ENCODE results near the gene RPS6KA1. TPM values are rescaled to one million over a fixed set of nuclear protein-coding genes. Genes with fewer than 3 reads are reported as not detected.

The RPS6KA1 gene
- total RNA-seq, 1 experiment from 2014 or later: 60.5 TPM

DNA sequence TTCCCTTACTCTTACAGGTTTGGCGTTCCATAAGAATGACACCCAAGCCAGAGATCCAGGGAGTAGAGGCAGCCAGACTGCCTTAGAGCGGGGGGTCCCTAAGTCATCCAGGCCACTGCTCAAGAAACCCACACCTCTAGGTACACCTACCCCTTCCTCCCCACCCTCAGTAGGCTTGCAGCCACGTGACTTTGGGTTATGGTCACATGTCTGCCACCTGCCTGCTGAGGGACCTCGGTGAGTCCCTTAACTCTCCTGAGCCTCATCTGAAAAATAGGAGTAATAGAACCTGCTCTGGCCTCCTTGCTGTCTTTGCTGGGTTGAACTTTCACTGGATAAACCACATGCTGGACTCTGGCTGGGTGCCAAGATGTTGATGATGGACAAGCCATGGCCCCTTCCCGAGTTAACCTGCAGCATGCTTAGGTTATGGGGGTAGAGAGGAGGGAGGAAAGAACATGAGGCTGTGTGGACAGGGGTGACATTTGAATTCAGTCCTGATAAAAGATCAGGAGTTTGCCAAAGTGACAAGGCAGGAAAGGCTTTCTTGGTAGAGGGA, 4.5 kb downstream of the RPS6KA1 start:
- ChIA-PET CTCF (no interaction called here), POLR2A (ENCODE audit: unreplicated experiment) (interaction anchor here (0.6 kb wide), 1 partner anchor 276 kb away, joined by 14 read pairs; no protein-coding TSS in a partner anchor)
- Histone ChIP-seq H3K9me2 (ENCODE audit: insufficient read depth) (no peaks in the 10 kb centered on the region), H3K27me3 (ENCODE audit: insufficient read depth, low read depth) (no peaks in the 10 kb centered on the region), H3K9me3 (ENCODE audit: insufficient read depth, low read depth) (no peaks in the 10 kb centered on the region), H3K36me3 (ENCODE audit: low read depth) (no peaks in the 10 kb centered on the region), H3F3A (ENCODE audit: insufficient read depth, low read depth) (peaks cover 10% of the 10 kb centered on the region), H3K79me2 (ENCODE audit: low read depth) (peaks cover 37% of the 10 kb centered on the region), H3K4me3 (no peak overlapping the region), H2AFZ (no peak overlapping the region), H3K27ac (no peak overlapping the region), H3K4me2 (no peak overlapping the region), H4K20me1 (ENCODE audit: insufficient read depth) (no peaks in the 10 kb centered on the region; the same call in 1 of the 2 replicates), H3K4me1 (replicated peaks; ENCODE audit: insufficient read depth) (peaks cover 29% of the 10 kb centered on the region)
- intact Hi-C loops (cut with micrococcal nuclease; ENCODE audit: unreplicated experiment): no loop called here
- no TSS peak for BruUV-seq (replicated peaks)
- TF ChIP-seq, protein P1, sequence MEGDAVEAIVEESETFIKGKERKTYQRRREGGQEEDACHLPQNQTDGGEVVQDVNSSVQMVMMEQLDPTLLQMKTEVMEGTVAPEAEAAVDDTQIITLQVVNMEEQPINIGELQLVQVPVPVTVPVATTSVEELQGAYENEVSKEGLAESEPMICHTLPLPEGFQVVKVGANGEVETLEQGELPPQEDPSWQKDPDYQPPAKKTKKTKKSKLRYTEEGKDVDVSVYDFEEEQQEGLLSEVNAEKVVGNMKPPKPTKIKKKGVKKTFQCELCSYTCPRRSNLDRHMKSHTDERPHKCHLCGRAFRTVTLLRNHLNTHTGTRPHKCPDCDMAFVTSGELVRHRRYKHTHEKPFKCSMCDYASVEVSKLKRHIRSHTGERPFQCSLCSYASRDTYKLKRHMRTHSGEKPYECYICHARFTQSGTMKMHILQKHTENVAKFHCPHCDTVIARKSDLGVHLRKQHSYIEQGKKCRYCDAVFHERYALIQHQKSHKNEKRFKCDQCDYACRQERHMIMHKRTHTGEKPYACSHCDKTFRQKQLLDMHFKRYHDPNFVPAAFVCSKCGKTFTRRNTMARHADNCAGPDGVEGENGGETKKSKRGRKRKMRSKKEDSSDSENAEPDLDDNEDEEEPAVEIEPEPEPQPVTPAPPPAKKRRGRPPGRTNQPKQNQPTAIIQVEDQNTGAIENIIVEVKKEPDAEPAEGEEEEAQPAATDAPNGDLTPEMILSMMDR (conservative IDR thresholded peaks at IDR 0.05): no peak
- no peak for TF ChIP-seq EZH2 (IDR thresholded peaks at IDR 0.05; ENCODE audit: low read depth)
- DNase-seq: no peak

DNA sequence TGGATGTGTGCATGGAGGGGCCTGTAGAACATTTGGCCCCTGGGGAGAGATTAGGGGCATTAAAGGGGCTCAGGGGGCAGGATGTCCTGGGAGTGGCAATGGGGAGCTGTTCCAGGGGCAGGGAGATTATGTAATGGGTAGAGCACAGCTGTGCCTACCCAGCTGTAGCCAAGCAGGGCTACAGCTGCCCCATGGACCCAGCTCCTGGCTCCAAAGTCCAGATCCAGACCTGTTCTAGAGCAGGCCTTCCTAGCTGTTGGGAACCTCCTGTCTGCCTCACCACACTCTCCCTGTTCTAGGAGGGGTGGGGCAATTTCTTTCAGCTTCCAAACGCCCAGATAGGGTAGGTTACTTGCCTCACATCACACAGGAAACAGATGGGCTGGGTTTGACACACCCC, 5.6 kb downstream of the RPS6KA1 start:
- Histone ChIP-seq H3K4me3 (no peak overlapping the region), H3K4me2 (no peak overlapping the region), H3K9me3 (ENCODE audit: insufficient read depth, low read depth) (no peaks in the 10 kb centered on the region), H3K79me2 (ENCODE audit: low read depth) (peaks cover 37% of the 10 kb centered on the region), H3F3A (ENCODE audit: insufficient read depth, low read depth) (peaks cover 10% of the 10 kb centered on the region), H3K4me1 (replicated peaks; ENCODE audit: insufficient read depth) (peaks cover 29% of the 10 kb centered on the region), H2AFZ (no peak overlapping the region), H3K9me2 (ENCODE audit: insufficient read depth) (no peaks in the 10 kb centered on the region), H3K36me3 (ENCODE audit: low read depth) (no peaks in the 10 kb centered on the region), H3K27me3 (ENCODE audit: insufficient read depth, low read depth) (no peaks in the 10 kb centered on the region), H3K27ac (no peak overlapping the region), H4K20me1 (ENCODE audit: insufficient read depth) (no peaks in the 10 kb centered on the region; the same call in 1 of the 2 replicates)
- CTCF ChIA-PET: no interaction called here
- POLR2A ChIA-PET (ENCODE audit: unreplicated experiment): no interaction called here
- intact Hi-C loops (cut with micrococcal nuclease; ENCODE audit: unreplicated experiment): no loop called here
- no peak for TF ChIP-seq EZH2 (IDR thresholded peaks at IDR 0.05; ENCODE audit: low read depth)
- TF ChIP-seq, protein P1 (conservative IDR thresholded peaks at IDR 0.05): no peak
- no TSS peak for BruUV-seq (replicated peaks)
- DNase-seq: no peak

DNA sequence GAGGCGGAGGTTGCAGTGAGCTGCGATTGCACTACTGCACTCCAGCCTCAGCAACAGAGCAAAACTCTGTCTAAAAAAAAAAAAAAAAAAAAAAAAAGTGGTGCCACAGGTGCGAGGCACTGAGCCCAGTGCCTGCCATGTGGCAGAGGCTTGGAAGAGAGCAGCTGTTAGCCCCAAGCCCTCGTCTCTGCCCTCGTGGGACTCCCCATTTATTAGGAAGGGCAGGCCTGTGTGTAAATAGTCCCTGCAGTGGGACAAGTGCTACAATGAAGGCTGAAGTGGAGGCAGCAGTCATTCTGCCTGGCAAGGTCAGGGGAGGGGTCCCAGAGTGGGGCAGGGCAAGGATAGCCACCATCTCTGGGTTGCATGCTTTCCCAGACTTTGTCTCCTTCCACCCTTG, 6.5 kb downstream of the RPS6KA1 start:
- H3K4me1 ChIP-seq (replicated peaks; ENCODE audit: insufficient read depth): peaks cover 24% of the 10 kb centered on the region
- H3K36me3 ChIP-seq (ENCODE audit: low read depth): no peaks in the 10 kb centered on the region
- CTCF ChIA-PET: no interaction called here
- H3K27ac ChIP-seq: no peak overlapping the region
- no peaks in the 10 kb centered on the region for H3K9me3 ChIP-seq (ENCODE audit: insufficient read depth, low read depth)
- H3K9me2 ChIP-seq (ENCODE audit: insufficient read depth): no peaks in the 10 kb centered on the region
- H3K4me2 ChIP-seq: no peak overlapping the region
- H3K4me3 ChIP-seq: no peak overlapping the region
- H3K79me2 ChIP-seq (ENCODE audit: low read depth): peaks cover 37% of the 10 kb centered on the region
- intact Hi-C loops (cut with micrococcal nuclease; ENCODE audit: unreplicated experiment): no loop called here
- POLR2A ChIA-PET (ENCODE audit: unreplicated experiment): no interaction called here
- no peaks in the 10 kb centered on the region; the same call in 1 of the 2 replicates for H4K20me1 ChIP-seq (ENCODE audit: insufficient read depth)
- H3K27me3 ChIP-seq (ENCODE audit: insufficient read depth, low read depth): no peaks in the 10 kb centered on the region
- BruUV-seq (replicated peaks): no TSS peak
- peaks cover 5% of the 10 kb centered on the region; the same call in 1 of the 2 replicates for H3F3A ChIP-seq (ENCODE audit: insufficient read depth, low read depth)
- H2AFZ ChIP-seq: no peak overlapping the region
- no peak for TF ChIP-seq EZH2 (IDR thresholded peaks at IDR 0.05; ENCODE audit: low read depth)
- TF ChIP-seq, protein P1 (conservative IDR thresholded peaks at IDR 0.05): no peak
- no peak for DNase-seq
